NK-92 (cell line): Measurements from ENCODE around the gene KDELR3.

Experiments
- DNase-seq: peaks from one replicate; lab custom pipeline; 2025; ENCODE audit not compliant: unreplicated experiment; lab: John Stamatoyannopoulos, UW

Gene KDELR3

DNA sequence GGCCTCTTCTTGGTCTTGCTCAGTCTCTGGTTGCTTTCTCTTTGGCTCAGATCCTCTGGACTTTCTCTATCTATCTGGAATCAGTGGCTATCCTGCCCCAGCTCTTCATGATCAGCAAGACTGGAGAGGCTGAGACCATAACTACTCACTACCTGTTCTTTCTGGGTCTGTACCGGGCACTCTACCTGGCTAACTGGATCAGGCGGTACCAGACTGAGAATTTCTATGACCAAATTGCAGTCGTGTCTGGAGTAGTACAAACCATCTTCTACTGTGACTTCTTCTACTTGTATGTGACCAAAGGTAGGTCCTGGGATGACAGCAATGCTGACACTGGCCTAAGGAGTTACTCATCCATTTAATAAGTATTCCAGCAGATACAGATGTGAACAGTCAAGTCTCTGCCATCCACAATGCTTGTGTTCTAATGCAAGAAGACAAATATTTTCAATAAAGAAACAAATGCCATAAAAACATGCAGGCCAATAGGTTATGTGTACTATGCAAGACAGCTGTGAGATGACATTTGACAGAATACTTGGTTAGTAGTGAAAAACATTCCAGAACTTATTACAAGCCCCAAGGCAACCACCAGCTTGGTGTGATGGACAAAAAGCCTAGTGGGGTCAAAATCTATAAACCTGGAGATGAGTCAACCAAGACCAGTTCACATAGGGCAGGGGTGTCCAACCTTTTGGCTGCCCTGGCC lies 13.4 kb downstream of the KDELR3 start:
- no peak for DNase-seq

- no peak for DNase-seq
Measured at GRCh38 chr22:38481871-38482332, 14.0 kb downstream of the KDELR3 start.

DNA sequence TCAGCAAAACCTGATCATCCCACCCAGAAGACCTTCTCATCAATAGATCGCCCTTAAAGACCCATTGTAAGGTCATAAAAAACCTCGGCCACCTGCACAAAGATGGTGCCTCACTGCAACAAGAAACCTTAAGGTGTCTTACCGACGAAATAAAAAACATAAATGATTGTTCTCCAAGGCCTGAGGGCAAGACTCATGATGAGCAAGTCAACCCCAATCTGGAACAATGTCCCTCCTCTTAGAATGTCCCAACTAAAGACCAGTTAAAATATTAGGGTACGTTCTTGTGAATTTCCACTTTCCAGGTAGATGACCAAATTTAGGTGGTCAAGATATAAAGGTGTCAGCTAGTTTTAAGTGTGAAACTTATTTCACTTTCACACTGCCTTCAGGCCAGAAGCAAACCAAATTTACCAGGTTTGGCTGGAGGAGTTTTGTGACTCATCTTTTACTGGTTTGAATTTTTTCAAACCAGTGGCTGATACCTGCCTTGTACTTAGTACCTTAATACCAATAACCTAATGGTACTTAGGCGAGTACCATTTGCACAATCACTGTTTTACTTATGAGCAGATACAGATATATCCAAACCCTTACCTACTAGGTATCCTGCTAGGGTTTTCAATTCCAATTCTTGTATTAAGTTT lies 14.9 kb downstream of the KDELR3 start:
- no peak for DNase-seq

GRCh38 chr22:38484244-38484643 lies 16.3 kb downstream of the KDELR3 start:
- DNase-seq = no peak

GRCh38 chr22:38485783-38486182 lies 17.9 kb downstream of the KDELR3 start:
- DNase-seq = no peak

DNA sequence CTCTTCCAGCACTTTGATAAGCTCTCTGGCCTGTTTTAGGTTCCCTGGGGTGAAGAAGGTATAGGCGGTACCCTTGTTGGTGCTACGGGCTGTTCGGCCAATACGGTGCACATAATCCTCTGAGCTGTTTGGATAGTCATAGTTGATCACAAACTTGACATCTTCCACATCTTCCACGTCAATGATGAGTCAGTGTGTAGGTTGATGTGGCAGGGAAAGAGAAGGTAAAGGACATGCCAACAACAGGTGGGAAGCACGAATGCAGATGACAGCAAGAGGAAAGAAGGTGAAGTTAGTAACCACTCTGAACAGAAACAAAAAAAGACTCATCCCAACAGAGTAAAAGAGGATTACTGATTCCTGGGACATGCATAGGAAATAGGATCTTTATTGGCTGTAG lies 20.1 kb downstream of the KDELR3 start:
- DNase-seq = no peak

DNA sequence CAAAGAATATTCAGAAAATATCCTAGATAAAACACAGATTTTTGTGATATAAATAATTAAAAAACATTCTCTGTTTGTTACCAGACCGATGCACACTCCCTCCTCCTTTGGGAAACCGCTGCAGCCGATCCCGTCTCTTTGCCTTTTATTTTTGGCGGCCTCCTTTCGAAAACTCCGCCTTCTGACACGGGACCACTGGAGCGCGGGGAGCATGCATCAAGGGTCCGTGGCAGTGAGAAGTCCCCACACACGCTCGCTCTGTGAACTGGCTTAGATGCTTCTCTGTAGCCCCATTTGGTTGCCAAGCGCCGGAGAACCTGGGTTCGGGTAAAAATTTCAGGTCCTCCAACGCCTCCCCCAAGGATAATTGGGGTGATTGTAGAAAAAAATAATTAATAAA lies 21.2 kb downstream of the KDELR3 start:
- no peak for DNase-seq

- DNase-seq = no peak
Measured at GRCh38 chr22:38489561-38490145, 21.8 kb downstream of the KDELR3 start.

DNA sequence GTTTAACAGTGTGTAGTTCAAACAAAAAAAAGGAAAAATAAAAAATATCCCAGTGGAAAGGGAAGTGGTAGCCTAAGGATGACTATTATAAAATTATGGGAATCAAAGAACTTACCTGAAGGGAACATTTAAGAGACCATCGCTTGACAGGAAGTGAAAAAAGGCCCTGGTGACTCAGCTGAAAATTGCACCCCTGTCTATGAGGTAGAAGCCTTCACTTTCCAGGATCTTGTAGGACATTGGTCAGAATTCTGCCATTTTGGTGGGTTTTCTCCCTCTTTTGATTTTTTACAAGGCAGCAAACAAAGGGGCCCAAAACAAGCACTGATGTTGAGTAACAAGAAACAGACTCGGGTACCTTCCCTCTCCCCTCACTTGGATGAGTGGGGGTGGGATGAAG lies 22.6 kb downstream of the KDELR3 start:
- DNase-seq = no peak

- no peak for DNase-seq
Measured at GRCh38 chr22:38490915-38491314, 23.0 kb downstream of the KDELR3 start.

GRCh38 chr22:38491707-38492348 lies 23.9 kb downstream of the KDELR3 start:
- DNase-seq = no peak

DNA sequence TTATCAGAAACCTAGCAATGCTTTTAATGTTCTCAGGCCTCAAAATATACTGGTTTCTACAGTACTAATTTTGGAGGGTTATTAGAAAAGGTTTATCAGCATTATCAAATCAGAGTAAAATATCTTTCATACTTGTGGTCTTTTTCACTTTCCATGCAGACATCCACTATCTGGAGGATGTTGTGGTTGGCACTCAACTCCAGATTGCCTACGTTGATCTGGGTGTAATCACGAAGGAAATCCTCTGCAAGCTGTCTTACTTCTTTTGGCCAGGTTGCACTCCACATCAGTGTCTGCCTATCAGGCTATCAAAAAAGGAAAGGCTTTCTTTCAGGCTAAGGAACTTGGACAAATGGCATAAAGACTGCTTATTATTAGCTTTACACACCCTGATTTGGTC lies 26.6 kb downstream of the KDELR3 start:
- no peak for DNase-seq

DNA sequence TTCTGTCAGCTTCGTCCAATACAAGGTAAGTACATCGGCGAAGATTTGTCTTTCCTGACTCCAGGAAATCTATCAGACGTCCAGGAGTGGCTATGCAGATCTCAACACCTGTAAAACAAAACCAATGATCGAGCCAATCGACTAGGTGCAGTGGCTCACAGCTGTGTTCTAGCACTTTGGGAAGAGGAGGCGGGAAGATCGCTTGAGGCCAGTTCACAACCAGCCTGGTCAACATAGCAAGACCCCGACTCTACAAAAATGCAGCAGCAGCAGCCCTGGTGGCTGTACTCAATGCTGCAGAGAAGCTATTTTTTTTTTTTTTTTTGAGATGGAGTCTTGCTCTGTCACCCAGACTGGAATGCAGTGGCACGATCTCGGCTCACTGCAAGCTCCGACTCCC lies 27.0 kb downstream of the KDELR3 start:
- DNase-seq = no peak

- DNase-seq = no peak
Measured at GRCh38 chr22:38497869-38498268, 30.0 kb downstream of the KDELR3 start.

- no peak for DNase-seq
Measured at GRCh38 chr22:38501797-38502672, 34.1 kb downstream of the KDELR3 start.

GRCh38 chr22:38503021-38503420 lies 35.1 kb downstream of the KDELR3 start:
- DNase-seq = no peak

- DNase-seq = no peak
Measured at GRCh38 chr22:38504731-38505540, 37.0 kb downstream of the KDELR3 start.

DNA sequence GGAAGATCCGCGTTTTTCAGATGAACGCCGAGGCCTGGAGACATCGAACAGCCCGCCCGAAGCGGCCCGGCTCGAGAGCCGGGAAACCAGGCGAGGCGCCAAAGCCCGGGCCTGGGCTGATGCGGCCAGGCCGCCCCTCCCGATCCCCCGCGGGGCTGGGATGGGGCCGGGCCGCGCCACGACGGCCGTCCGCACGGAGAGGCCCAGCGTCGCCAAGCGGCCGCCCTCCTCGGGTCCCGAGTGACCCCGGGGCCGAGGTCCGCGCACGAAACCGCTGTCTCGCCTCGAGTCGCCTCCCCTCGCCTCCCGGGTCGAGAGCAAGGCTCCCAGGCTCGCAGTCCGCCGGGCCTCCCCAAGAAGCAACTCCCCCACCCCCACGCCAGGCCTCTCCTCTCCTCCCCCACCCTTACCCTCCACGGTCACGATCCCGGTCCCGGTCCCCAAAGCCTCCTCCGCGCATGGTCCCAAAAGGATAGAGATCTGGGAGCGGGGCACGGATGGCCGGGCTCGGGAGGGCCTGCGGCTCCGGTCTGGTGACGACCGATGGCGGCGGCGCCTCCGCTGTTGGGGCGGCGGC lies 37.7 kb downstream of the KDELR3 start:
- no peak for DNase-seq

- peak; percentile 83 for DNase-seq
Measured at GRCh38 chr22:38506118-38506962, 38.4 kb downstream of the KDELR3 start, which contains the start of gene DDX17. TSS of gene DDX17 (minus strand) at chr22:38506311.
